Loucy (cell line): ENCODE data around the gene CANT1.

ENCODE experiments used
- H2AFZ ChIP-seq: fragments of 200-600 bp; sonication (generic); 2 replicates; pipeline ENCODE4 v1.6.0; 2016; ENCODE audit warnings: antibody characterized with exemption, mild to moderate bottlenecking, low read length, moderate library complexity
- H3F3A ChIP-seq: fragments of 200-600 bp; 2 replicates; pipeline ENCODE4 v1.6.0; 2016; ENCODE audit warnings: antibody characterized with exemption, low read depth, mild to moderate bottlenecking
- H3K27me3 ChIP-seq: fragments of 200-600 bp; sonication (generic); 2 replicates; pipeline ENCODE4 v1.6.1; 2014; ENCODE audit warnings: low read length, mild to moderate bottlenecking; ENCODE audit not compliant: insufficient read depth, poor library complexity, severe bottlenecking
- H3K36me3 ChIP-seq: fragments of 200-600 bp; sonication (generic); 2 replicates; pipeline ENCODE4 v1.6.1; 2016; ENCODE audit warnings: low read length; ENCODE audit not compliant: insufficient read depth
- H3K4me1 ChIP-seq: fragments of 200-600 bp; sonication (generic); 2 replicates; pipeline ENCODE4 v1.5.1; 2014; ENCODE audit warnings: low read length, mild to moderate bottlenecking; ENCODE audit not compliant: insufficient read depth, poor library complexity, severe bottlenecking
- H3K4me2 ChIP-seq: fragments of 200-600 bp; sonication (generic); 2 replicates; pipeline ENCODE4 v1.6.0; 2014; ENCODE audit warnings: antibody characterized with exemption, low read length, low read depth, mild to moderate bottlenecking; ENCODE audit not compliant: poor library complexity, severe bottlenecking
- H3K4me3 ChIP-seq: fragments of 200-600 bp; sonication (generic); 2 replicates; pipeline ENCODE4 v1.5.1; 2014; ENCODE audit warnings: low read length, mild to moderate bottlenecking, mixed read lengths; ENCODE audit not compliant: poor library complexity, severe bottlenecking
- H3K79me2 ChIP-seq: fragments of 200-600 bp; sonication (generic); 2 replicates; pipeline ENCODE4 v1.6.1; 2014; ENCODE audit warnings: low read length; ENCODE audit not compliant: insufficient read depth
- H3K9ac ChIP-seq: fragments of 200-600 bp; sonication (generic); 2 replicates; pipeline ENCODE4 v1.6.0; 2014; ENCODE audit warnings: mild to moderate bottlenecking, low read depth, low read length, moderate library complexity; ENCODE audit not compliant: poor library complexity, severe bottlenecking
- H3K9me2 ChIP-seq: fragments of 200-600 bp; sonication (generic); replicated peaks from 2 replicates; pipeline ENCODE4 v1.6.1; 2016; ENCODE audit warnings: low read depth, low read length, mixed read lengths
- H3K9me3 ChIP-seq: fragments of 200-600 bp; sonication (generic); 2 replicates; pipeline ENCODE4 v1.6.1; 2014; ENCODE audit warnings: mild to moderate bottlenecking, antibody characterized with exemption, low read length, low read depth; ENCODE audit not compliant: insufficient read depth
- H4K20me1 ChIP-seq: fragments of 200-600 bp; sonication (generic); 2 replicates; pipeline ENCODE4 v1.6.0; 2014; ENCODE audit warnings: antibody characterized with exemption, low read length, mild to moderate bottlenecking; ENCODE audit not compliant: insufficient read depth, poor library complexity, severe bottlenecking
- CTCF ChIP-seq: fragments of 200-600 bp; sonication (generic); conservative IDR thresholded peaks from 2 replicates; pipeline ENCODE4 v1.5.1; 2014; ENCODE audit warnings: mild to moderate bottlenecking, antibody characterized with exemption, low read length
- EZH2phosphoT487 ChIP-seq: fragments of 200-600 bp; IDR thresholded peaks from 2 replicates; pipeline ENCODE4 v1.6.1; 2018; ENCODE audit warnings: antibody characterized with exemption, mild to moderate bottlenecking, moderate library complexity, borderline replicate concordance

The CANT1 gene

GRCh38 chr17:78962345-78962983, 47.1 kb downstream of the CANT1 start:
- H3K9me3 ChIP-seq: no peaks in the 10 kb centered on the region
- H3K9ac ChIP-seq: no peak overlapping the region
- H3K27me3 ChIP-seq: no peaks in the 10 kb centered on the region
- H4K20me1 ChIP-seq: no peaks in the 10 kb centered on the region
- no peak for TF ChIP-seq EZH2phosphoT487
- no peak for TF ChIP-seq CTCF
- H3K4me3 ChIP-seq: no peak overlapping the region
- no peaks in the 10 kb centered on the region for H3K36me3 ChIP-seq
- no peak overlapping the region for H3K4me2 ChIP-seq
- no peaks in the 10 kb centered on the region for H3K79me2 ChIP-seq
- no peaks in the 10 kb centered on the region for H3F3A ChIP-seq
- no peaks in the 10 kb centered on the region for H3K4me1 ChIP-seq
- no peak overlapping the region for H2AFZ ChIP-seq
- H3K9me2 ChIP-seq: no peaks in the 10 kb centered on the region

- Histone ChIP-seq H3K79me2 (no peaks in the 10 kb centered on the region), H3K9me3 (no peaks in the 10 kb centered on the region), H3K9me2 (no peaks in the 10 kb centered on the region), H3K4me1 (no peaks in the 10 kb centered on the region), H3K4me2 (no peak overlapping the region), H3K9ac (no peak overlapping the region), H3K36me3 (no peaks in the 10 kb centered on the region), H3K27me3 (no peaks in the 10 kb centered on the region), H3K4me3 (no peak overlapping the region), H3F3A (no peaks in the 10 kb centered on the region), H4K20me1 (no peaks in the 10 kb centered on the region), H2AFZ (no peak overlapping the region)
- TF ChIP-seq EZH2phosphoT487 (no peak), CTCF (no peak)
Observed at GRCh38 chr17:78961571-78961970, 48.0 kb downstream of the CANT1 start.

- H3K4me3 ChIP-seq: no peak overlapping the region
- no peak overlapping the region for H3K9ac ChIP-seq
- no peaks in the 10 kb centered on the region for H3K27me3 ChIP-seq
- H4K20me1 ChIP-seq: no peaks in the 10 kb centered on the region
- no peaks in the 10 kb centered on the region for H3K4me1 ChIP-seq
- no peaks in the 10 kb centered on the region for H3K9me2 ChIP-seq
- TF ChIP-seq EZH2phosphoT487 (no peak), CTCF (no peak)
- H3F3A ChIP-seq: no peaks in the 10 kb centered on the region
- H3K9me3 ChIP-seq: no peaks in the 10 kb centered on the region
- no peak overlapping the region for H3K4me2 ChIP-seq
- no peak overlapping the region for H2AFZ ChIP-seq
- H3K36me3 ChIP-seq: no peaks in the 10 kb centered on the region
- H3K79me2 ChIP-seq: no peaks in the 10 kb centered on the region
Observed at GRCh38 chr17:78960928-78961327, 48.6 kb downstream of the CANT1 start.
